Measurements from ENCODE around the gene DAB2IP. TPM values are rescaled to one million over a fixed set of nuclear protein-coding genes. Genes with fewer than 3 reads are reported as not detected.

DAB2IP gene
- total RNA-seq, 1 donor from 2014 or later = 81.6 TPM

DNA sequence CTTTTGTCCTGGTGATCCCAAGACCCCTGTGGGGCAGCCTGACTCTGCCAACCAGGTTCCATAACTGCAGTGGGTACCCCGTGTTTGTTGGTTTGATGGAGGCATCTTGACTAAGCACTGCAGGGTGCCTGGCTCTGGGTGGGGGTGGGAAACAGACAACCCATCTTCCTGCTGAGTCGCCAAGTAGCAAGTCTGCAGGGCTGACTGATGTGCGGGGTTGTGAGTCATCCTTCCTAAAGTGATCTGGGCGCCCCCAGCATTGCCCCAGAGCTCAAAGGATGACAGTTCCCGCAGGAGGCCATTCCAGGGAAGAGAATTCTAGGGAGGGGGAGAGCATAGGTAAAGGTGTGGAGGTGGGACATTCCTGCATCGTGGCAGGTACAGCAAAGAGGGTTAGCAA, 23.5 kb downstream of the DAB2IP start:
- no peaks in the 10 kb centered on the region for H3K9me3 ChIP-seq
- no peaks in the 10 kb centered on the region for H3K36me3 ChIP-seq
- H3K27me3 ChIP-seq = no peaks in the 10 kb centered on the region
- ATAC-seq = no peak
- no peaks in the 10 kb centered on the region for H3K4me1 ChIP-seq
- no peak for DNase-seq
- intact Hi-C loops (cut with DNase I) = no loop called here
- no peak overlapping the region for H3K4me3 ChIP-seq
- no peak overlapping the region for H3K27ac ChIP-seq
- no peak for TF ChIP-seq CTCF (IDR thresholded peaks at IDR 0.05)

- ATAC-seq (no peak), DNase-seq (no peak)
- H3K27me3 ChIP-seq = no peaks in the 10 kb centered on the region
- TF ChIP-seq CTCF (IDR thresholded peaks at IDR 0.05) = no peak
- H3K27ac ChIP-seq = no peak overlapping the region
- intact Hi-C loops (cut with DNase I) = no loop called here
- H3K4me1 ChIP-seq = no peaks in the 10 kb centered on the region
- H3K36me3 ChIP-seq = no peaks in the 10 kb centered on the region
- no peak overlapping the region for H3K4me3 ChIP-seq
- no peaks in the 10 kb centered on the region for H3K9me3 ChIP-seq
These were observed 23.9 kb downstream of the DAB2IP start for GRCh38 chr9:121675381-121675780.

DNA sequence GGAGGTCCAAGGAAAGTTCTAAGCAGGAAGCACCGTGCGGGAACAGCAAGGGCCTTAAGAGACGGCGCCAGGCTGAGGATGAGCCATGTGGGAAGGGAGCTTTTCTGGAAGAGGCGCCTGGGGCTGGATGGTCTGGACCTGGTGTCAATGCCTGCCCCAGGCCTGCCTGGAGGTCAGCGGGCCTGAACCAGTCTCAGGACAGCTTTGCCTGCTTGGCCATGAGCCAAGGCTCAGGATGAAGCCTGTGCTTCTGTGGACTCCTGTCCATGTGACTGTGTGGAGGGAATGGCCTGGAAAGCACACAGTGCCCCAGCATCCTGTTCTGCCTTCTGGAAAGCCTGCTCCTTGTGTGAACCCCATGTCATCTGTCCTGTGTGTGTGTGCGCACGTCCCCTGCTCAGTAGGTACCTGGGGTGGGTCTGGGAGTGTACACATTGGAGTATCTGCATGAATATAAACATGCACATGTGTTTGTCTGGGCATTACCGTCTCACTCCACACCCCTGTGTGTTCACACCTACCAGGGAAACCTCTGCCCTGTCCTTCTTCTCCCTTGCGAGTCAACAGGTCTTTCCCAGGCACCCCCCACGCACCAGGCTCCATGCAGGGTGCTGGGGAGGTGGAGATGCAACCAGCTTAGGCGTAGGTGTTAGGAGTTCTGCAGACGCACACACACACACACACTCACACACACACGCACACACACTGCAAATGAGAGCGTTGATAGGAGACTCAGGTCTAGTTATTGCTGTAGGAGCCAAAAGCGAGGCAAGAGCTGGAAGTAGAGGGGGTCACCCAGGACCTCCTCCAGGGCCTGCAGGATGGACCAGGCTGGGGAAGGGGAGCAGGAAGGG, 24.8 kb downstream of the DAB2IP start:
- Histone ChIP-seq H3K27me3 (no peaks in the 10 kb centered on the region), H3K4me3 (no peak overlapping the region), H3K27ac (no peak overlapping the region), H3K9me3 (no peaks in the 10 kb centered on the region), H3K36me3 (no peaks in the 10 kb centered on the region), H3K4me1 (no peaks in the 10 kb centered on the region)
- peak; percentile 16 for ATAC-seq
- DNase-seq = no peak
- no peak for TF ChIP-seq CTCF (IDR thresholded peaks at IDR 0.05)
- intact Hi-C loops (cut with DNase I) = no loop called here

- no peaks in the 10 kb centered on the region for H3K4me1 ChIP-seq
- TF ChIP-seq CTCF (IDR thresholded peaks at IDR 0.05) = no peak
- ATAC-seq = no peak
- H3K27me3 ChIP-seq = no peaks in the 10 kb centered on the region
- intact Hi-C loops (cut with DNase I) = no loop called here
- no peaks in the 10 kb centered on the region for H3K9me3 ChIP-seq
- no peak overlapping the region for H3K4me3 ChIP-seq
- peaks cover 5% of the 10 kb centered on the region for H3K36me3 ChIP-seq
- no peak overlapping the region for H3K27ac ChIP-seq
- DNase-seq = no peak
These were observed 25.5 kb downstream of the DAB2IP start for GRCh38 chr9:121676926-121677325.

GRCh38 chr9:121678501-121679022, 27.1 kb downstream of the DAB2IP start:
- no peak for DNase-seq
- intact Hi-C loops (cut with DNase I) = no loop called here

More at GRCh38 chr9:121678501-121679022, 27.1 kb downstream of the DAB2IP start:
- Histone ChIP-seq H3K27me3 (no peaks in the 10 kb centered on the region), H3K4me3 (no peak overlapping the region), H3K4me1 (no peaks in the 10 kb centered on the region), H3K27ac (no peak overlapping the region), H3K36me3 (peaks cover 5% of the 10 kb centered on the region), H3K9me3 (no peaks in the 10 kb centered on the region)
- TF ChIP-seq CTCF (IDR thresholded peaks at IDR 0.05) = no peak
- ATAC-seq = no peak
